Activated naive CD8-positive, alpha-beta T cell treated with anti-CD3 and anti-CD28 coated beads, Interleukin-2, amount 50 U/mL, for 16 hours (primary cell): Measurements from ENCODE around the gene PDE11A.
"Not testable (repeated sequence)": the region's sequence is repeated elsewhere in the genome, so short reads cannot be mapped to it uniquely, and the experiment has no call there.

ENCODE experiments used
- DNase-seq: peaks from one replicate; pipeline ENCODE4 v3.0.0-alpha.2; 2020; ENCODE audit warnings: low read depth, low spot score

PDE11A gene

DNA sequence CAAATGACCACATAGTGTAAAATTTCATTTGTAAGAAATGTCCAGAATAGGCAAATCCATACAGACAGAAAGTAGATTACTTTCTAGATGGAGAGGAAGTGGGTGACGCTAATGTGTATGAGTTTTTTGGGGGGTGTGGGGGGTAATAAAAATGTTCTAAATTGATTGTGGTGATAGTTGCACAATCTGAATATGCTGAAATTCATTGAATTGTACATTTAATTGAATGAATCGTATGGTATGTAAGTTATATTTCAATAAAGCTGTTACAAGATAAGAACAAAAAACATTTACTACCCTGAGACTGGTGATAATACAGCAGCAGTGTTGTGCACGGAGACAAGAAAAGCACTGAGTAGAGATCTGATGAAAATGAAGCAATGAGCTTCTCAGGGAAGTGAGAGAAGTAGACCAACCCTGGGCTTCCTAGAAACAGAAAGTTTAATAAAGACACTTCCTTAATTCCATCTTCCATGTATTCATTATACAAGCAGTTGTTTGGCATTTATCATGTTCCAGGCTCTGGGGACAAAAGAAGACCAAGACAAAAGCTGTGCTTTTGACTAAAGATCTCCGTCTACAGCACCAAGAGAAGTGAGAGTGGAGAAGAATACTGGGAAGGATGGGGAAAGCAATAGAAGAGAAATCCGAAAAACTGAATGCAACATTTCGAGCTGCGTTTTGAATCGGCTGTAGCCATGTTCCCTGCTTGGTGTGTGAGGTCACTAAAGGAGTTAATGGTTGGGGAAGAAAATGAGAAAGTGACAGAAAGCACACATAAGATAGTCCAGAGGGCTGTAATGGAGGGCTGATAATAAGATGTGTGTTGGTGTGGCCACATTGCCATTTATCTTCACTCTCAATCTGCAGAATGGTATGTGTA lies 1.8 kb upstream of the PDE11A start:
- DNase-seq: no peak

- no peak for DNase-seq
Observed at GRCh38 chr2:178072000-178072382, 586 bp downstream of the PDE11A start.

DNA sequence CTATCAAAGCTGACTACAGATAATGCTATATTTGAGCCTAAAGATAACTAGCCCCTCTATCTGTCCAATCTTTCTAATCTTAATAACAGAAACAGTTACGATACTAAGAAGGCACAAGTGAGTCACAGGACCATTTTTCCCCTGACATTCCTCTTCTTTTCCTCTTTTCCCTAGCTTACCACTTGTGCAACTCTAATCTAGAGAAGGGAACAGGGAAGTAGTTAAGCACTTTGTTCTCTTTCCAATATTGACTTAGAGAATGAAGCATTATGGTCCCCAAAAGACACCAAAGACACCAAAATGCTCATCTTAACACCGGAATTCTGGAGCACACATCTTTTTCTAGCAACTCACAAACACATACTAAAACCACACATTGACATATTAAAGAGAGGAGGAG lies 1.8 kb downstream of the PDE11A start:
- DNase-seq: no peak

GRCh38 chr2:178069551-178069950 lies 3.0 kb downstream of the PDE11A start:
- no peak for DNase-seq

GRCh38 chr2:178068823-178069454 lies 3.6 kb downstream of the PDE11A start:
- no peak for DNase-seq

- no peak for DNase-seq
Observed at GRCh38 chr2:178066890-178067669, 5.5 kb downstream of the PDE11A start.

DNA sequence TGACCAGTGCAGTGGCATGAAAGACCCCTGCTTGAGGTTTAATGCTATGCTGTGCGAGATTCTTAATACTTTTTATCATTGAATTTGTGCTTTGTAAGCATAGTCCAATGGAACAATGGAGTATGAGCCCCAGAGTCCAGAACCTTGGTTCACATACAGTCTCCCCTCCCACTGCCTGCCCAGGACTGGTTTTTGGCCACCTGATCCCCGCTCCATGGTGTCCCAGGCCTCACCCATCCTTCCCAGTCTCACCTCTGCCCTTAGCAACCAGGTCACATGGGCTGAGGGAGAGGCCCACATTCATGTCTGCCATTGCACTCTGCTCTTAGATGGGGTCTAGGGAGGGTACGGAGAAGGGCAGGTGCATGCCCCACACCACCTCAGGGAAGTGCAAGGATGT lies 6.3 kb downstream of the PDE11A start:
- no peak for DNase-seq

DNA sequence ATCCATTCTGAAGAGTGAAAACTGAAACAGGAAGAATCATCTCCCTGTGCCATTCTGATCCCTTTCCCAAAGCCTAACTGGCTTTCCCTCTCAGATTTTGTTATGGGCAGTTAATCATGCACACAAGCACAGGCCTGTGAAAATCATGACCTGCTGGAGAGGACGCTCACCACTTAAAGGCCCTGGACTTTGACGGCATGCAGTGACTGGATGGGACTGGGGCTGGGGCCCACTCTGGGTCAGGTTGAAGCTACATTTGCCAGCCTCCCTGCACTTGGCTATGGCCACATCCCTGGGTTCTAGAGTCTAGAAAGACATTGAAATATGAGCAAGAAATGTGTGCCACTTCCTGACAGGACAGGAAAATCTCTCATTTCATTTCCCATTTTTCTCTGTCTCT lies 12.9 kb downstream of the PDE11A start:
- DNase-seq: no peak

DNA sequence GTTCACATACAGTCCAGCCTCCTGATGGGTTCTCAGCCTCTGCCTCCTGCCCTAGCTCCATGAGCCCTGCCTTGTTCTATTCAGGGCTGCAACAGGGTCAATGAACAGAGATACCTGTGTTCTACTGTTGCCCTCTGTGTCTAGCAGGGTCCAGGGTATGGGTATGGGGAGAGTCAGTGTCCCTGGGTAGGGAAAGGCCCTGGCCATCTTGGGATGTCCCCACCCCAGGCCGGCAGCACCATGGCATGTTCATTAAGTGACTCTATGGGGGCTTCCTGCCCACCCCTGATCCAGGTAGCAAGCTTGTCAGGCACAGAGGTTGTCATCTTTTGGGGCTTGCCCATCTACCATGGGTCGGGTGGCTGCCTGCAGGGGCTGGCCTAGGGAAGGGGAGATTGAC lies 13.5 kb downstream of the PDE11A start:
- DNase-seq: no peak

DNA sequence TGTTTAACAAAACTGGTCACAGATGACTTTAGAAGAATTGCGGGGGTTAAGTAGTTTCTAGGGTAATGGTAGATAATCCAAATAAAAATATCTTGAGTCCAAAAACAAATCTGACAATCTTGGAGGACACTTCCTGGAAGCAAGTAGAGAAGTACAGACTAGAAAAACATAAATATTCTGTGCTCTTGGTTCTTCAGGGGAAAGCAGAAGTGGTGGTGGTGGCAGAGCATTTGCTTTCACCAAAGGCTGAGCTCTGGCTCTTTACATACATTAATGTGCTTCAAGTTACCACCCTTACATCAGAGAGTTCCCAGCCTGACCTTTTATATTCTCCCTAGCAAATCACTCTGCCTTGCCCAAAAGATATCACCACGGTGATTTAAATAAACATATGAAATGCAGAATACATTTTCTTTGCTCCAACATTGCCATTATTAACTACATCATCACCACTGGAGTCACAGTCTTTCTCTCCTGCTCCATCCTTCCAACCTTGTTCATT lies 15.3 kb downstream of the PDE11A start:
- DNase-seq: no peak

DNA sequence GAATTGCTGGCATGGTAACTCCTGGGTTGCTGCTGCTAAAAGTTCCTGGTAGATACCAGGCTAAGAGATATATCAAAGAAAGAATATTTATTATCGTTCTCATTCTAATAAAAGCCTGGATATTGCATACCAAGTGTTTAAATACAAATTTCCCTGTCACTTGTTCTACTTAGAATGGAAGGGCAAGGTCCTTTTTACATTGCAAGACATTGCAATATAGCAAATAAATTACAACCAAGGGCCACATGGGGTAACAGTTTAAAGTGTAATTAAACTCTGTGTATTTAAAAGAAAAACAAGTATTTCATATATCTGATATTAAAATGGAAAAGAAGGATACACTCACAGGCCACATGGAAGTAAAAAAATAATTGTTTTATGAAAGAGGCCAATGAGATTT lies 16.2 kb downstream of the PDE11A start:
- DNase-seq: no peak

DNA sequence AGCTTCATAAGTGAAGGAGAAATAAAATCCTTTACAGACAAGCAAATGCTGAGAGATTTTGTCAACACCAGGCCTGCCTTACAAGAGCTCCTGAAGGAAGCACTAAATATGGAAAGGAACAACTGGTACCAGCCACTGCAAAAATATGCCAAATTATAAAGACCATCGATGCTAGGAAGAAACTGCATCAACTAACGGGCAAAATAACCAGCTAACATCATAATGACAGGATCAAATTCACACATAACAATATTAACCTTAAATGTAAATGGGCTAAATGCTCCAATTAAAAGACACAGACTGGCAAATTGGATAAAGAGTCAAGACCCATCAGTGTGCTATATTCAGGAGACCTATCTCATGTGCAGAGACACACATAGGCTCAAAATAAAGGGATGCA lies 21.3 kb downstream of the PDE11A start:
- not testable (repeated sequence) for DNase-seq

DNA sequence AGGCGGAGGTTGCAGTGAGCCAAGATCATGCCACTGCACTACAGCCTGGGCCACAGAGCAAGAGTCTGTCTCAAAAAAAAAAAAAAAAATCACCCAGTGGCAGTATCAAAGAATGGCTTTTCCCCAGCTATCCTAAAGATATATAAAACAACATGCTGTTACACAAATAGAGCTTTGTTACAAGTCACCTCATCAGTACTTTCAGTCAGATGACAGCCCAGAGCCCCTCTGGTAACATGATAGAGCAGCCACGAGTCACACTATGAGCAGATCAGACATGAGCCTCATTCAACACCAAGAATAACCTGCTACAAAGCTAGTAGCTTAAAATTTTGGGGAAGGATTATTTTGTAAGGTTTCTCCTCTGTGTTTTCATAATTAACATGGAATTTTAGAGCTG lies 25.2 kb downstream of the PDE11A start:
- no peak for DNase-seq

DNA sequence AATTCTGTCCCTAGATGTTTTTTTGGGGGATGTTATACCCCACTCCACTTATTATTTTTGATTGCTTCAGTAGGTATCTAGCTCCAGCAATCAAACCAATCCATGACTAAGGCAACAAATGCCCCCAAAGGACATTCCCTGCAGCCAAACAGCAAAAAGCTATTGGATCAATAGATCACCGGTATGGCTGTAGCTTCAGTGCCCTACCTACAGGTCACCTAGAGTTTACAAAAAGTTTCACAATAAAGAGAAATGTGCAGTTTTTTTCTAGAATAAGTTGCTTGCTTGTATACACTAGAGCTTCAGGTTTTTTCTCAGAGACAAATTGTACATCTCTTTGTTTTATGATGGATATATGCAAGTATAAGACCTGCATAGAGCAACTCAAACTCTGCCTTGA lies 27.7 kb downstream of the PDE11A start:
- no peak for DNase-seq

GRCh38 chr2:178043266-178043665 lies 29.3 kb downstream of the PDE11A start:
- no peak for DNase-seq

- DNase-seq: not testable (repeated sequence)
Observed at GRCh38 chr2:178033583-178033982, 39.0 kb downstream of the PDE11A start.

- no peak for DNase-seq
Observed at GRCh38 chr2:178029342-178029741, 43.2 kb downstream of the PDE11A start.

- DNase-seq: no peak
Observed at GRCh38 chr2:178025551-178026185, 46.9 kb downstream of the PDE11A start.

- no peak for DNase-seq
Observed at GRCh38 chr2:178018141-178018540, 54.4 kb downstream of the PDE11A start.

DNA sequence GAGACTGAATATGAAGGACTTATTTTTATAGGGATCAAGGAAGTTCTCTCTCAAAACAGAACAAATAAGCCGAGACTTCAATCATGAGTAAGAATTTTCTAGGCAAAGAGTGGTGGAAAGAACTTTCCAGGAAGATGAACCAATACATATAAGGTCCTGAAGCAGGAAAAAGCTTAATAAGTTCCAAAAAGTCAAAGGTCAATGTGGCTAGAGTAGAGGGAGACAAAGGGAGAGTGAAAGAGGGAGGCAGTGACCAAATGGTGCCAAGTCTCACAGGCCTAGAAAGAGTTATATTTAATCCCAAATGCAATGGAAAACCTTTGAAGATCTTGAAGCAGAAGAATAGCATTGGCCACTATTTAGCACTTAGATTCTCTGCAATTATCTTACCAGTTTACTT lies 56.0 kb downstream of the PDE11A start:
- no peak for DNase-seq

DNA sequence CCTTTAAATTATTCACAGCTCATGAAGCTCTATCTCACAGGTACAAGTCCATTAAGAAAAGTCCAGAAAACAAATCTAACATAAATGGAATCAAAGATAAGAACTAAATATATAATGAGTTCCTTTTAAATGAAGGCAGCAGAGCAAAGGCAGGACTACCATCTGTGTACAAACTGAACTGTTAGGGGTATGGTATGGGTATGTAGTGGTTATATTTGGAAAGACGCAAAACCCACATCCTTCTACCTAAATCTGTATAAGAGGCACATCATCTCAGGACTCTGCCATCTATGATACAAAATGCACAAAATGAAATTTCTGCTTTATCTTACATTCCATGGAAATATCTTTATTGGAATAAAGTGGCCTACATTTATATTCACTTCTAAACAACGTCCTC lies 59.9 kb downstream of the PDE11A start:
- no peak for DNase-seq

DNA sequence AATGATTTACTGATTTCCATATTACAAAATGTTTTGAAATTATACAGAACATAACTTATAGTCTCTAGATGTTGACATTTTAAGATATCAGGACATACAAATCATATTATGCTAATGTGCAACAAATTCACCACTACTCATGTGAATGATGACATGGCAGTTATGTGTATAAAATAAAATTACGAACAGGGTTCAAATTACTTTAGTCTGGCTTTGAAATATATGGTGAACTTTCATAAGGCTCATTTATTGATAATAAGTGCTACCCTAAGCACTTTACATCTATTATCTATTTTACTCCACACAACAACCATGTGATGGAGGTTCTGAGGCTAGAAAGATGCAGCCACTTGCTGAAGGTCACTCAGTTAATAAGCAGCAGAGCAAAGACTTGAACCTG lies 62.8 kb downstream of the PDE11A start:
- no peak for DNase-seq
